HG02870 (cell line): ENCODE measurements around the gene DHRS2.

Source experiments
- ATAC-seq: cut with Tn5 transposase; IDR thresholded peaks from one replicate; pipeline ENCODE4 v1.9.1; 2021; ENCODE audit warnings: mild to moderate bottlenecking, moderate library complexity; ENCODE audit not compliant: unreplicated experiment

The DHRS2 gene

DNA sequence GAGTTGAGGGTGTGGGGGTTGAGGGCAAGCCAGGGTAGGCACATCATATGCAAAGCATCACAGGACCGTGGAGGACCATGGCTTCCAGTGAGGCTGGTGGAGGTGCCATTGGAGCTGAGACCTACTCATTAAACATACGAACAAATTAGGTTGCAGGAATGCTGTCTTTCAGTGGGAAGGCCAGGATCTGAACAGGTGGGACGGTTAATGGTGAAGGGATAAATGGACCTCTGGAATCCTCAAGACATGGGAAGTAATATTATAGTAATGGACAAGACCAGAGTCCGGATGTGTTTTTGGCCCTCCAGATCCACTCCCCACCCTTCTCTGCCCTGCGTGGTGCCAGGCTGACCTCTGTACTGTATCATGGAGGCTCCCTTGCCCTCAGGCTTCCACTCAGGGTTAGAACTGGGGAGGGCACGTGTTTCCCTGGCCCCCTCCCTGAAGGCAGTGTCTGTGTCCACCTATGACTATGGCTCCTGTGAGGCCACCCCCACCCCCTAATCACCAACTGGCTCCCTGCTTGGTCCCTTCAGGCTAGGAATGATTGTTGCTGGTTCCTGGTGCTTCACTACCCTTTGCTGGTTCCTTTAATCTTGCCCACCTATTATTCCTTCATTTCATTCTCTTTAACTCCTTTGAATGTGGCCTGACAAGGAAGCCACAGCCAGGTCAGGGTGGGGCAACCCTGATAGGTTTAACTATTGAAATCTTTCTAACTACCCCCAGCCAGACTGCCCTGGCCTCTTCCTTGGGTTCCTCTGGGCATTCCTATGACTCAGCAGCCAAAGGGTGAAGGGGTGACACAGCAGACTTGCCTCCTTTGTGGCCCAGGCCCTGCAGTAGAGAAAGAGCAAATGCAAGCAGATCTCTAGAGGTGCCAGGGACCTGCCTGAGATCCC is 10.7 kb downstream of the DHRS2 start:
- no peak for ATAC-seq

DNA sequence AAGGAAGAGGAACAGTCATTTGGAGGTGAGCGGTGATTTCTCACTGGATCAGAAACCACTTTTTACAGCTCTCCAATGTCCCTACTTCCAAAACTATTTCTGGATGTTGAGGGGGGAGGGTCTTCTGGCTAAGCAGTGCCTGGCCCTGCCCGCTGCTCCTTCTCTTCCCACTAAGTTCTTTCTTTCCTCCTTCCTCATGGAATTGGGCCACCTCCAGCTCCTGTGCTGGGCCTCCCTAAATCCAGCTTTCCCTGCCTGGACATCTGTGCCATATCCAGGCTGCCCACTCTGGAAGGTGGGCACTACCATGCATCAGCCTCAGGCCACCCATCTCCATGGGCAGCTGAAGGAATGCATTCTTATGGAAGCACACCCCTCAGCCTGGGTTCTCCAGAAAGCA is 11.5 kb downstream of the DHRS2 start:
- no peak for ATAC-seq

DNA sequence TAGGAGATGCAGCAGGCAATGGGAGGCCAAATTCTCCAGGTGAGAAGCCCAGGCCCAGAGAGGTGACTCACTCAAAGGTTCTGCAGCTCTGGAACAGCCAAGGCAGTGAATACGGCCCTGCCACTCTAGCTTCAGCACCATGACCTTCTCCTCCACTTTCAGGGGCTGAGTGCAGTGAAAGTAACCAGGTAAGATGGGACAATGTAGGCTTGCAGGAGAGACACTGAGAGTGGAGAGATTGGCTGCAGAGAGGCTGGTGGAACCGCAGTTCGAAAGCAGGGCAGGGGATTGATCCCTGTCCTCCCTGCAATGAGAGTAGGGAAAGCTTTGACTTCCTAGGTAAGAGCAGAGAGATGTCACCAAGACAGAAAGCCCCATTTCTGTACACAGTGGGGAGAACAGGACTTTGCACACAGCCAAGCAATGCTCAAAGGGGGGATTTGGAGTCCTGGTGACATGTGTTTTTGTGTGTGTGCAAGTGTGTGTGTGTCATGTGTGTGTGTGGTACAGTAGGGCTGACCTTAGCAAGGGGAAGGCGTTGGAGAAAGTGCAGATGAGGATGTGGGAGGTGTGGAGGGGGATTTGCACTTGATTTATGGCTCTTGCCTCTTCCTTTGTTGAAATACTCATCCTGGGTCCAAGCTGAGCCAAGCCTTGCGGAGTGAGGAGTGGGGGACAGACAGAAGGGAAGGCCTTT is 12.7 kb downstream of the DHRS2 start:
- no peak for ATAC-seq

DNA sequence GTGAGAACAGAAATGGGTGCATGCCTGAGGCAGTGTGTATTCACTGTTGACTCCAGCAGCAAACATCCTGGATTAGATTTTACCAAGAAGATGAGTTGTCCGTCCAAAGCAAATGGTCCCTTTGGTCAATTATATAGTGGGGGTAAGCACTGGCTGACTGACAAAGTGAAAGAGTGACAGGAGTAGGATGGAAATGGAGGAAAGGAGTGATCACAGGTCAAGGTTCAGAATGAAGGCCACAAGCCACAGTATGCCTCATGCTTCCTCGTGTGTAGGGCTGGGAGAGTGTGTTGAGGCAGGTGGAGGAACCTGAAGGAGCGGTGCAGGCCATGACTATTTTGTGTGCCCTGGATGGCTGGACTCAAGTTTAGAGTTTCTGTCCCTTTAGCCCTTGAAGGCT is 14.3 kb downstream of the DHRS2 start:
- ATAC-seq, result no peak

DNA sequence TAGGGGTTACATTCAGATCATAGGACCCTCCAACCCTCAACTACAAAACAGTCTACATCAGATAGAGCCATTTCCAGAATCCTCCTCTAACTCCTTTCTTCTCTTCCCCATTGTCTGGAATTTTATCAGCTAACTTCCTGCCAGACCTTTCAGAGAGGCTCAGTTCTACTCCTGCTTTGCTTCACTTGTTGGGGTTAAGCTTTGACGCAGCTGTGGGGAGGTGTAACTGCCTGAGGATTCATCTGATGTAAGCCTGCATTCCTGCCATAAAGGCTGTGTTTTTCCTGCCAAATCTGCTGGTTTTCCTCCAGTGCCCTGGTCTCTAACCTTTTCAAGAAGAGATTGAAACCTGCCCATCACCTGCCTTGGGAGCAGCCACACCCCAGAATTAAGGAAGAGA is 16.9 kb downstream of the DHRS2 start:
- no peak for ATAC-seq

DNA sequence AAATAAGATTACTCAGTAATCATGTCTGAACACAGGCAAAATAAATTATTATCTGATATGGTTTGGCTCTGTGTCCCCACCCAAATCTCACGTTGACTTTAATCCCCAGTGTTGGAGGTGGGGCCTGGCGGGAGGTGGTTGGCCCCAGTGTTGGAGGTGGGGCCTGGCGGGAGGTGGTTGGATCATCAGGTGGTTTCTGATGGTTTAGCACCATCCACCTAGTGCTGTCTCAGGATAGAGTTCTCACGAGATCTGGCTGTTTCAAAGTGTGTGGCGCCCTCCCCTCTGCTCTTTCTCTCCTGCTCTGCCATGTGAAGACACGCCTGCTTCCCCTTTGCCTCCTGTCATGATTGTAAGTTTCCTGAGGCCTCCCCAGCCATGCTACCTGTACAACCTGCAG is 18.1 kb downstream of the DHRS2 start:
- no peak for ATAC-seq

DNA sequence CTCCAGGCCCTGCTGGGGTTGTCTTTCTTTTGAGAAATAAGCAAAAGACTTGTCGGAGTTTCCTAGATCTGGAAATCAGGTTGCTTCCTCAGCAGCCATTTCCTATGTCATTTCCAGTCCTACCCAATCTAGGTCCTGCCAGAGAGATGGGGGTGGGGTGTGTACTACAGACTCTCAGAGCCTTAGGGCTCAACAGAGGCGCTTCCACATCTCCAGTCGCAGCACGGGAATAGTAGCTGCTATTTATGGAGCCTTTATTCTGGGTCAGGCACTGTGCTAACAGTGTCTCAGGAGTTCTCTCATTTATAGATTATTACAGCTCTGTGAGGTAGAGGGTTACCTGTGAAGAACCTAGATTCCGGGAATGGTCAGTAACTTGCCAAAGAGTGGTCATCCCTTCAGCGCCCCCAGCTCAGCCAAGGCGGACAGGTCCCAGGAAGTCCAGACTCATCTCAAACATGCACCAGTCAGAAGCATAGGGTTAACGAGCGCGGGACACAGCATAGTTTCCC is 21.9 kb downstream of the DHRS2 start:
- ATAC-seq, result no peak

DNA sequence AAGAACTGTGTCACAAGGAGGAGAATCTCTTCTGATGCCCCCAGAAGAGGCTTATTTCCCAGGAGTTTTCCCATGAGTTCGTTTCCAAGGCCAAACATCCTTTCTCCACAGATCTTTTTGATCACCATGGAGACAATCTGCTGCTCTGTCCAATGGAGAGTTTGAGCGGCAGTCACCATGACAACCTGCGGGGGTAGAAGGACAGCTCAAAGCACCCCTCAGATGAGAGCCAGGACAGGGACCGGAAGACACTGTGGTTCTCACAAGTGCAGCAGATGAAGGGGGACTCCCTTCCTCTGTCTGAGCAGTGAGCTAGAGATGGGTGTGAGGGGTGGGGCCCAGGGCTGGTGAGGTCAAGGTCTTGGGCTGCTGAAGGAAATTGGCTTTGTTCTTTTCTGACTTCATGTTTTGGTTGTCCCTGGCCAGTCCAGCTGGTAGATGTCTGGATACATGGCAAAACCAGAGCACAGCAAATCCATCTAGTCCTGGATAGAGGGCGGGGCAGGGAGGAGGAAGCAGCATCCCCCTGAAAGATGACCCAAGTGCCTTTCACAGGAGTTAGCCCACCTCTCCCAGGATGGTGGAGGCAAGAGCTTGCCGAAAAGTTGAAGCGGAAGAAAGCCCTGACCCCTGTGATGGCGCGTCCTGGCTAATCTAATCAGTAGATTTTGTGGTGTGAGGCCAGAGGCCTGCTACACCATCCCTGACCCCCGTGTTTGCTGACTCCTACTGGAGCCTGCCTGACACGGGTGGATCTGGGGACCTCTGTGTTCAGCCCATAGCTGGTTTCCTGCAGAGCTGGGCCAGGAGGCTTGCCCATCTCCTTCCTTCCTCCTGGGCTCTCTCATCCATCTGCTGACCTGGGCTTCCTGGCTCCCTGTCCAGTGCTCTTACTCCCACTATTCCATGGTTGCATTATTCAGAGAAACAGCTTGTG is 24.4 kb downstream of the DHRS2 start:
- peak; percentile 95 for ATAC-seq

DNA sequence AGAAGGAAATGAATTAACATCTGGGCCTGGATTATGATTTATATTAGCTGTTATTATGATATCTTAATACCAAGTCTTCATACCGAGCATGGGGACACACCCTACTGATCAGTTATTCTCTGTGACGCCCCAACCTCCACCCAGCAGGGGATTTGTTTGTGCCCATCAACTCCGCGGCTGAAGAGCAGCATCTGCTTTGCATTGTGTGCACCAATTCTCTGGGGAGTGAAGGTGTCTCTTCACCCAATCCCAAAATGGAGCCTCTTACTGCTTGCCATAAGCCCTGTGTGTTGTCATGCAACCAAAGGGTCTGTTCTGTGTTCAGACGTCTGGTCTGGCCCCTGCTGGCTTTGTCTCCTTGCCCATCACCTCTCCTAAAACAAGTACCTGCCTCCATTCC is 25.4 kb downstream of the DHRS2 start:
- no peak for ATAC-seq

DNA sequence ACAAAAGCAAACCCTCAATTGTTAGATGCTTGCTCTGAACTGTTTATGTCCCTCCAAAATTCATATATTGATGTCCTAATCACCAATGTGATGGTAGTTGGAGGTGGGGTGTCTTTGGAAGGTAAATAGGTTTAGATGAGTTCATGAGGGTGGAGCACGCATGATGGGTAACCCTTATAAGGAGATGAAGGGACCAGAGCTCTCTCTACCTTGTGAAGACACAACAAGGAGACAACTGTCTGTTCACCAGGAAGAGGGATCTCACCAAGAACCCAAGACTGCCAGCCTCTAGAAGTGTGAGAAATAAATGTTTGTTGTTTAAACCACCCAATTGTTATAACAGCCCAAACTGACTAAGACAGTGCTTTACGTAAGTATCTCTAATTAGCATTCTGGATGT is 27.0 kb downstream of the DHRS2 start:
- ATAC-seq, result no peak

DNA sequence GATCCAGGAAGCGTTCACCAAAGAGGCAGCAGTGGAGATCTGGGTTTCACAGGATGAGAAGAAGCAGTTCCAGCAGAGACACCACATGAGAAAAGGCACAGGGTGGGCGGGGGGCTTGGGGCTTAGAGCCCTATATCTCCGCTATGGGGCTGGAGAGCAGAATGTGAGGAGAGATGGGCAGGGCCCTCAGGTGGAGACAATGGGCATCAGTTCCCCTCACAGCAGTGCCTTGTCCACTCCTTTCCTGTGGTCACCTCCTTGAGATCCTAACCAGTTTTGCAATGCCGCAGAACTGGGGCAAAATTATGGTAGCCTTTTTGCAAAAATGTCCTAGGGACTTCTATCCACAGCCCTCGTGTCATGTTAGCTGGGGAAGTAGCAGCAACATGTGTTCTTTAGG is 27.5 kb downstream of the DHRS2 start:
- no peak for ATAC-seq

DNA sequence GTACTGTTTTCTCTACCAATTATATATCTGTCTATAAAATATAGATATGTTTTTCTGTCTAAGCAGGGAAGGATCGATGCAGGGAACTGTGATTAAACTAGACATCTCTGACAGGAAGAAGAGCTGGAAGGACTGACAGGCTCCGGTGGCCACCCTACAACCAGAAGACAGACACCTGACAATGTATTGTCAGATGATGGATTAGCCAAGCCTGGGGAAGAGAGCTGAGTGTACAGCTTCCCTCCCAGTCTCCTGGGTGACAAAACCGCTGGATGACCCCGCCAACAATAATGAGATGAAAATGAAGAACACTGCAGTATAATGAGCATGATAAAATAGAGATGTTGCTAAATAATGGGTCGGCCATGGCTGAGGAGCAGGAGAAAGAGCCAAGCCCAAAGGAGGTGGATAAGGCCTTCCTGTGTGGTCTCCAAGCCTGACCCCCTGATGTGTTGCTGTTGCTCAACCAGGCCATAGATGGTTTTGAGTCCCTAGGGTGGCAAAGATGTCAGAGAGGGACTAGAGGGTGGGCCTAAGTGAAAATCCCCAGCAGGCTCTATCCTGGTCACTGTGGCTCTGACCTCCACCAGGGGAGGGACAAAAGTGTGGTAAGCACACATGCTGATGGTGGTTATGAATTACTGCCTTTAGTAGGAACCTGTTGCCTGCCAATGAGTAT is 28.2 kb downstream of the DHRS2 start:
- no peak for ATAC-seq

DNA sequence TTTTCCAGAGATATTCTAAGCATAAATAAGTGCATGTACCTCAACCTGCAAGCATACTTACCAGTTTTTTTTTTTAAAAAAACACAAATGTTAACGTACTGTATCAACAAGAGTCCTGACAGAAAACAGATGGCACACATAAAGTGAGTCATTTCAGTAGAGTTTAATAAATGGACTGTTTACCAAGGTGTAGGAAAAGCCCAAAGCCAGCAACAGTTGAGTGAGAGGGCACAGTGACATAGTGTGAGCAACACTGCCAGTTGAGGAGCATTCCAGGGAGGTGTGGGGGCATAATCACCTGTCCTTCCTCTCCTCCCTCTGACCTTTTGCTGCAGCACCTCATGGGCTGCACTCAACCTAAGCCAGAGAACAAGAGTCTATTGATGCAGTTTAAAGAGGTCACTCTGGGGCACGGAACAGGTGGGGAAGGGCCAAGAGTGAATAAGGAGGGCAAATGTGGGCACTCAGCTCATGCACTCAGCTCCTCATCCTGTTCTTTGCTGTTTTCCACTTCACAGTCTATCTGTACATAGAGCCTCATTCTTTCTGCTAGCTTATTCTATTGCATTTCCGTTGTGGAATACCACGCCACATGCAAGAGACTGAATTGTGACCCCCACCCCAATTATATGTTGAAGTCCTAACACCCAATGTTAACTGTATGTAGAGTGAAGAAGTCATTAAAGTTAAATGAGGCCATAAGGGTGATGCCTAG is 29.3 kb downstream of the DHRS2 start:
- no peak for ATAC-seq

DNA sequence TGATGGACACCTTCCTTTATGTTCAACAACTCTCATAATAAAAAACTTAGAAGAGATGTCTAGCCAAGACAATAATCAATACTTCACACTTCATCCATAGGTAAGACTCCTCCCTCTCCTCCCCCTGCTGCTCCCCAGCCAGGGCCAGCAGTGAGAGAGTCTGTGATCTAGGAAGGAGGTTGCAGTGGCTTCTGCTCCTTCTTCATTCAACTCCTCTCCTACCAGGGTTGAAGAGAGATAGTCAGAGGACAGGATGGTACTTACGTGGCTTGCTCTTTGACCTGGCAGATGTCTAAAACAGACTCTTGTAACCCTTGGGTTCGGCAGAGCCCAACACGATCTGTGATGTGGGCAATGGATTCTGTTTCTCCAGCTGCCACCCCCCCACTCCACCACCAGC is 31.0 kb downstream of the DHRS2 start:
- no peak for ATAC-seq

DNA sequence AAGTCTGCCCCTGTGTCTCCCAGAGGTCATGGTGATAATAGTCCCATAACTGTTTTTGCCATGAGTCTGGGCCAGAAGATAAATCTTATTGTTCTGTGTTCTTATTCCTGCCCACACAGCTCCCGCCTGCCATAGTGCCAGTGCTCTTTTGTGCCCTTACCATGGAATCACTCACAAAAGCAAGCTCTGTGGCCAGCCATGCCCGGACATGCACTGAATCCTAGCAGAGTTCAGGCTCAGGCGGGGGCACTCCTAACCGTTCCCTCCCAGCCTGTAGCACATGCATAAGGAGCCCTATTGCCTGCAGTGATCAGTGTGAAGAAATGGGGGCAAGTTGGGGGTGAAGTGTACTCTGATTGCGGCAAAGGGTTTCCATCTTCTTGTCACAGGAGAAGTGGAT is 33.3 kb downstream of the DHRS2 start:
- ATAC-seq, result no peak

DNA sequence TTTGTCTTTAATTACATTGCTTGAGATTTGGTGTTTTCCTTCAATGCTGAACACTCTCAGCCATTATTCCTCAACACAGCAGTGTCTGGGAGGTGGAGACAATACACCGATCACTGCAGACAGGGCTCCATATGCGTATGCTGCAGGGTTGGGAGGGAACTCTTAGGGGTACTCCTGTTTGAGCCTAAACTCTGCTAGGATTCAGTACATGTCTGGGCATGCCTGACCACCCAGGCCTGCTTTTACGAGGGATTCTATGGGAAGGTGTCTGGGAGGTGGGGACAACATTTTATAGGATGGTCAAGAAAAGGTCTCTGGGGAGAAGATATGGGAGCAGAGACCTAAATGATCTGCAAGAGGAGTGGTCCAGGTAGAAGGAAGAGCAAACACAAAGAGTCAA is 34.3 kb downstream of the DHRS2 start:
- ATAC-seq, result no peak

DNA sequence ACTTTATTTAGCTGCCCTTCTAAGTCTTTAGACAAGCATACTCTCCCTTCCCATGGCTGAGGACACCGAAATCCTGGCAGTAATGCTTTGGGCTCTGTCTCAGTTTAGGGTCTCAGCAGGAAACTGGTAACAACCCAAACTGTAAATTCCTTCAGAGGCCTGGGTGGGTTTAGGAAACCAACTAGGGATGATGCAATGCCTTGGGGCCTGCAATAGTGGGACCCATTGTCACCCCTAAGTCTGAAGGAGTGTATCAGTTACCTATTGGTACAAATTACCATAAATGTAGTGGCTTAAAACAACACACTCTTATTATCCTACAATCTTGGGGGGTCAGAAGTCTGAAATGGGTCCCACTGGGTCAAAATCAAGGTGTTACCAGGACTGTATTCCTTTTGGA is 36.0 kb downstream of the DHRS2 start:
- no peak for ATAC-seq

DNA sequence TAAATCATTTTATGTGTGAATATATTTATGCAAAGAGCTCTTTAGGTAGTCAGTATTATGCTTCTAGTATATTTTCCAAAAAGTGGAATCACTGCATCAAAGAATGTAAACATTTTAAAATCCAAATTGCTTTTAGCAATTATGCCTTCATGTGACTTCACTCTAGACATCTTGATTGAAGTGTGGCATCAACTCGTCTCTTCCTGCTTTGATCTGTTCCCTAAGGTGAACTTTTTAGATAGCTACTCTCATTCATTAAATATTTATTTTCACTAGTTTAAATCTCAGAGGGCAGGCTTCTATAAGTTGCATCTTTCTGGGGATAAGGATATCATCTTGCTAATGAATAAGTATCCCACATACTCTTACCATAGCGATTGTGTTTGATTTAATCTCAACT is 39.2 kb downstream of the DHRS2 start:
- no peak for ATAC-seq

DNA sequence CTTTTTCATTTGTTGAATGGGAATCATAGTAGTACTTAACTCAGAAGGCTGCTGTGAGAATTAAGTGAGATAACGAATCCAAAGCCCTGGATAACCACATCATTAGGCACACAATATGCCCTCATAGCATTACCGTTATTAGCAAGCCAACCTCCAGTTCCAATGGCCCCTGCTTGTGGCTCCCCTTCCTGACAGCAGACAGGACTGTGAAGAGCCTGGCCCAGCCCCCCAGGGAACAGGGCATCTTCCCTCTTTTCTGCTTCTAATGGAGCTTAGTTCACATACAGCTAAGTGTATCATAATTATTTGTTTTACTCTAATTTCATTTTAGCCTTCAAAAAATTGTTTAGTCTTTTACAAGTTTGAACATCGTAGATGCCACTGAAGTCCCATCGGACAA is 39.7 kb downstream of the DHRS2 start:
- ATAC-seq, result no peak

DNA sequence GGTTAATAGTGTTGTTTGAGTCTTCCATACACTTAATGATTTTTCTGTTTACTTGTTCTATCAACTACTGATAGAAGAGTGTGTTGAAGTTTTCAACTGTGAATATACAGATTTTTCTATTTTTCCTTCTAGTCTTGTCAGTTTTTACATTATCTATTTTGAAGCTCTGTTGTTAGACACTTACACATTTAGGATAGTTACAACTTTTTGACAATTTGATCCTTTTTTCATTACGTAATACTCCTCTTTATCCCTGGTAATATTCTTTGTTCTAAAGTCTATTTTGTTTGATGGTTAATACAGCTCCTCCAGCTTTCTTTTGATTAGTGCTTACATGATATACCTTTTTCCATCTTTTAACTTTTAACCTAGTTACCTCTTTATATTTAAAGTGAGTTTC is 45.2 kb downstream of the DHRS2 start:
- no peak for ATAC-seq
